Activated CD4-positive, alpha-beta T cell treated with anti-CD3 and anti-CD28 coated beads for 24 hours (primary cell): Measurements from ENCODE around the gene SMIM38.
"Not testable (repeated sequence)": the region's sequence is repeated elsewhere in the genome, so short reads cannot be mapped to it uniquely, and the experiment has no call there.

Experiments
- DNase-seq, 2 donors: peaks; one replicate each; pipeline ENCODE4 v3.0.0-alpha.2; 2020; ENCODE audit warnings: low read depth in 2 of 2

Gene SMIM38

DNA sequence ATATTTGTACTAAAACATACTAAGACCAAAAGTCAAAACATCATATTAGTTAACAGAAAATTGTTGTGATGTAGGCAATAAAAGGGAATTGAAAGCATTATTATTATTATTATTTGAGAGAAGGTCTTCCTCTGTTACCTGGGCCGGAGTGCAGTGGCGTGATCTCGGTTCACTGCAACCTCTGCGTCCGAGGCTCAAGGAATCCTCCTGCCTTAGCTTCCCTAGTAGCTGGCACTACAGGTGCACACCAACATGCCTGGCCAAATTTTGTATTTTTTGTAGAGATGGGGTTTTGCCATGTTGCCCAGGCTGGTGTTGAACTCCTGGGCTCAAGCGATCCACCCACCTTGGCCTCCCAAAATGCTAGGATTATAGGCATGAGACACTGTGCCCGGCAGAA is 15.6 kb upstream of the SMIM38 start:
- DNase-seq, result not testable (repeated sequence)

DNA sequence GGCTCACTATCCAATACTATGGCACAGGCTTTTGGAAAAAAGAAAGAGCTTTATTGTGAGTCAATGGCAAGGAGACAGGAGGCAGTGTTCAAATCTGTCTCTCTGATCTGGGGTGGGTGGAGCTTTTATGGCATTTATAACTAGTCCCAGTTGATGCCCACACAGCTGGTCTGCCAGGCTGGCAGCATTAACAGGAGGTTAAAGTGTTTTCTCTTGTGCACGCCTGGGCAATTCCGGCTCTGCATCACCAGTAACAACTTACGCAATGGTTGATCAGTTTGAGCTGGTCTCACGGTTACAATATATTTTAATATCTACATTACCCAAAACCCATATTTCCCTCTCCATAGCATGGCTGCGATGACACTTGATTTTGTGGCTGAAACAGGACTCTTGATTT is 15.1 kb upstream of the SMIM38 start:
- no peak for DNase-seq

DNA sequence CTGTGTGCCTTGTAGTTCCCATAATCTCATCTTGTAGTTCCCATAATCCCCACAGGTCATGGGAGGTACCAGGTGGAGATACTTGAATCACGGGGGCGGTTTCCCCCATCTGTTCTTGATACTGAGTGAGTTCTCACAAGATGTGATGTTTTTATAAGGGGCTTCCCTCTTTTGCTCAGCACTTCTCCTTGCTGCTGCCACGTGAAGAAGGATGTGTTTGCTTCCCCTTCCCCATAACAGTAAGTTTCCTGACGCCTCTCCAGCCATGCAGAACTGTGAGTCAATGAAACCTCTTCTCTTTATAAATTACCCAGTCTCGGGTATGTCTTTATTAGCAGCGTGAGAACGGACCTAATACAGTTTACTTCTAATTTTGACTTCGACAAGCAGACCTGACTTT is 14.0 kb upstream of the SMIM38 start:
- no peak for DNase-seq

GRCh38 chr11:69142895-69143294 is 12.8 kb upstream of the SMIM38 start:
- no peak for DNase-seq

GRCh38 chr11:69144316-69145049 is 11.3 kb upstream of the SMIM38 start:
- DNase-seq, result no peak

DNA sequence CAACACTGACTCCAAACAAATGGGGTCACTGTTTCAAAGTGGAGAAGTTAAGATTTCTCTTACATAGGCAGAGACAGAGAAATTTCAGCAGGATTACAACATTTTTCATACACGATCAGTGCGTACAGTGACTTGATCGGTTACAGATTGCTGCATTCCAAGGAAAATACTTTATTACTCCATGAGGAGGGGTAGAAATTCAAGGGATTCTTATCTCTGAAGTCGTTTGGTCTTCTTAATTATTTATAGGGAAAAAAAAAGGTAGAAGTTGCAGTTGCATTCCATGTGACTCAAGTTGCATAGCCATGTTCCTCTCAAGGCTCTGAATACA is 10.7 kb upstream of the SMIM38 start:
- no peak for DNase-seq

DNA sequence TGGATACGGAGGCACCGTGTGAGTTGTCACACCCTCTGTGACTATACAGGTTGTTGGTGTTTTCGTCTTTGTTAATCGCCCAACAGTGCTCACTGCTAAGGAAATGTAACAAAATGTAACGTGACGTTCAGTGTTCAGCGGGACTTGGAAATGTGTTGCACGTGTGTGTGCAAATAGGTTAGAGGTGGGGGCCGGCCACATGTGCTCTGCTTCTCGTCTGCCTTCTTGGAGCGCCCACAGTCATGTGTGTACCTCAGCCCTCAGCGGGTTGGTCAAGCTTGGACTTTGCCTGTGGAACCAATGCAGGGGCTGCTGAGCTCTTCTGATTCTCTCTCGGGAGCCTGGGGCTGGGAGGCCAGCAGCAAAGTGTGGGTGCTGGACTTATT is 7.4 kb upstream of the SMIM38 start:
- DNase-seq, result no peak

- DNase-seq, result no peak
Observed at GRCh38 chr11:69148806-69149205, 6.9 kb upstream of the SMIM38 start.

DNA sequence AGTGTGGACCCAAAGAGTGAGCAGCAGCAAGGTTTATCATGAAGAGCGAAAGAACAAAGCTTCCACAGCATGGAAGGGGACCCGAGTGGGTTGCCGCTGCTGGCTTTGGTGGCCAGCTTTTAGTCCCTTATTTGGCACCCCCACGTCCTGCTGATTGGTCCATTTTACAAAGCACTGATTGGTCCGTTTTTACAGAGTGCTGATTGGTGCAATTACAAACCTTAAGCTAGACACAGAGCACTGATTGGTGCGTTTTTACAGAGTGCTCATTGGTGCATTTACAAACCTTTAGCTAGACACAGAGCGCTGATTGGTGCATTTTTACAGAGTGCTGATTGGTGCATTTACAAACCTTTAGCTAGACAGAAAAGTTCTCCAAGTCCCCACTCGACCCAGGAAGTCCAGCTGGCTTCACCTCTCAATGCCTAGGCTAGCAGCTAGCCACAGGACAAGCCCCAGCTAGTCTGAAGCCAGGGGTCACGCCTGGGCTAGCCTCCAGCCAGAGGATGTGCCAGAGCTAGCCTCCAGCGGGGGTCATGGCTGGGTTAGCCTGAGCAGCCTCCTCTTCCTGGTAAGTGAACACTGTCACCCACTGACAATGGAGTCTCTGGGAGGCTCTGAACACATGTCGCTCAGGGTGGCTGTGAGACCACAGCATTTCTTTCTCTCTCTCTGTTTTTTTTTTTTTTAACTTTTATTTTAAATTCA is 6.2 kb upstream of the SMIM38 start:
- DNase-seq, result not testable (repeated sequence)

- no peak for DNase-seq
Observed at GRCh38 chr11:69150175-69150574, 5.6 kb upstream of the SMIM38 start.

- no peak for DNase-seq
Observed at GRCh38 chr11:69151836-69152235, 3.9 kb upstream of the SMIM38 start.

DNA sequence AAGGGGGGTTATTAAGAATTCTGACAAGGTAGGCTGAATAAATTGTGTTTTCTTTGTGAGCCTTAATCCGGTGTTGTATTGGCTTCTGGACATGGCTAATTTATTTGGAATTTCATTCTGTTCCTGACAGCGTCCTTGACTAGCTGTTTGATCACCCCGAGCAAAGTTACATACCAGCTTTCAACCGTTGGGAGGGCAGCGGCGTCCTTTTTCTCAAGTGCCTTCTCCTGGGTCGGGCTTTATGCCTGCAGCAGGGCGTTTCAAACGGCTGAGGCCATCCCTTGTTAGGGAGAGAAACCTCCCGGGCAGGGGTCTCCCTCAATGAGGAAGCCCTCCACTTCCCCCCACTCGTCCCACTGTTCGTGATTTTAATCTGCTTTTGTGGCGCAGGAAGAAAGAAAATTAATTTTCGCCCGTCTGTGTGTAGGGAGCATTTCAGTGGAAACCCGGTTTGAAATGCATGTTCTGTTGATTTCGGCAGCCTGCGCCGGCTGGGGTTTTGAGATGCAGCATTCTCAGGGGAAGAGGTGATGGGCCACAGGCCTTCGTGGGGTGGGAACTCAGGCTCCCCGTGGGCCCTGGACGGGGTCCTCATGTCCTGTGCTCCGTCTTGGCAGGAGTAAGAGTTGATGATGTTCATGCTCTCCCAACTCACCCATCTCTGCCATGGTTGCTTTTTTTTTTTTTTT is 2.9 kb upstream of the SMIM38 start:
- no peak for DNase-seq

GRCh38 chr11:69153661-69154060 is 2.1 kb upstream of the SMIM38 start:
- no peak for DNase-seq

GRCh38 chr11:69154211-69154913 is 1.4 kb upstream of the SMIM38 start:
- no peak for DNase-seq

DNA sequence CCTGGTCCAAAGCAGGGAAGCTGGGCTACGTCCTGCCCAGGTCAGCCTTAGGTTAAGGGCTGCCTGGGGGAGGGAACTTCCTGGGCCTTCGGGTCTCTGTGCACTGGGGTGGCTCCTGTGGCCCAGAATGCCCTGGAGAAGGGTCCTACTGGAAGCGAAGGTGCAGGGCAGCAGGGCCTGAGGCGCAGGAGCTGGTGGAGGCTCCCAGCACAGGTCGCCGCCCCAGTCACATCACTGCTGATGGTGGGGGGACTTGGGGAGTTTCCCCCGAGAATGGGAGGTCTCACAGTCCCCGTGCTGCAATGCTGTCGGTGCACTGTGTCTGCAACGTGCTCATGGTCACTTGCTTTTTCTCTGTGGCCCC is 815 bp upstream of the SMIM38 start:
- DNase-seq, result no peak

DNA sequence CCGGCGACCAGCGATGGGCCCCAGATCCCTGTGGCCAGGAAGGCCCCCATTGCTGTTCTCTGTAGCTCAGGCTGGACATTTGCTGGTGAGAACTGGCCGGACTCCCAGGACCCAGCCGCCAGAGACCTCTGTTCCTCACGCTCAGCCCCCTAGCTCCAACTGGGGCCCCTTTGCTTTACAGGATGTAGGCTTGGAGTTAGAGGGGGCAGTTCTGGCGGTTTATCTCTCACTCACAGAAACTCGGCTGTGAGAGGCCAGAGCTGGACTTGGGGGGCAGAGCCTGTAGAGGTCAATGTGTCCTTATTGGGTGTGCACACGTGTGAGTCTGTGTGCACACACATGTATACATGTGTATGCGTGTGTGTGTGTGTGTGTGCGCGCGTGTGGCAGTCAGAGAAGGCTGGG is 502 bp downstream of the SMIM38 start:
- DNase-seq, result no peak

DNA sequence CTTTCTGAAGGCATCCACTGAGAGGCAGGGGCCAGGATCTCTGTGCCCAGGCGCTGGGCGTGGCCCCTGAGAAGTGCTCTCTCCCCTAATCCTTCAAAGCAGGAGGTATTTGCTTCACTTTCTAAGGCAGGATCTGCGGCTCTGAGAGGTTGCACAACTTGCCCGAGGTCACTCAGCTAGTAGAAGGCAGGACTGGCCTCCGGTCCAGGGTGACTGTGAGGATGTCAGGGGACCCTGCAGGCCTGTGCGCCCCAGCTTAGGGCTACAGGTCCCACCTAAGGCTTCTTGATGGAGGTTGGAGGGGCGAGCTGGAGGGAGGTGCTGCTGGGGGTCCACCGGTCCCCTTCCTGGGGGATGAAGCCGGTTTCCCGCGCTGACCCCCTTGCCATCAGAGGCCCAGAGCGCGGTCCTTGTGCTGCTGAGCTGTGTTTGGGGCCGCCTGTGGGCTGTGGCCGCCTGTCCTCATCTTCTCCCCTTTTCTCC is 979 bp downstream of the SMIM38 start:
- DNase-seq, result no peak

GRCh38 chr11:69157156-69157821 is 1.6 kb downstream of the SMIM38 start:
- no peak for DNase-seq

GRCh38 chr11:69157822-69158231 is 2.1 kb downstream of the SMIM38 start:
- DNase-seq, result no peak

DNA sequence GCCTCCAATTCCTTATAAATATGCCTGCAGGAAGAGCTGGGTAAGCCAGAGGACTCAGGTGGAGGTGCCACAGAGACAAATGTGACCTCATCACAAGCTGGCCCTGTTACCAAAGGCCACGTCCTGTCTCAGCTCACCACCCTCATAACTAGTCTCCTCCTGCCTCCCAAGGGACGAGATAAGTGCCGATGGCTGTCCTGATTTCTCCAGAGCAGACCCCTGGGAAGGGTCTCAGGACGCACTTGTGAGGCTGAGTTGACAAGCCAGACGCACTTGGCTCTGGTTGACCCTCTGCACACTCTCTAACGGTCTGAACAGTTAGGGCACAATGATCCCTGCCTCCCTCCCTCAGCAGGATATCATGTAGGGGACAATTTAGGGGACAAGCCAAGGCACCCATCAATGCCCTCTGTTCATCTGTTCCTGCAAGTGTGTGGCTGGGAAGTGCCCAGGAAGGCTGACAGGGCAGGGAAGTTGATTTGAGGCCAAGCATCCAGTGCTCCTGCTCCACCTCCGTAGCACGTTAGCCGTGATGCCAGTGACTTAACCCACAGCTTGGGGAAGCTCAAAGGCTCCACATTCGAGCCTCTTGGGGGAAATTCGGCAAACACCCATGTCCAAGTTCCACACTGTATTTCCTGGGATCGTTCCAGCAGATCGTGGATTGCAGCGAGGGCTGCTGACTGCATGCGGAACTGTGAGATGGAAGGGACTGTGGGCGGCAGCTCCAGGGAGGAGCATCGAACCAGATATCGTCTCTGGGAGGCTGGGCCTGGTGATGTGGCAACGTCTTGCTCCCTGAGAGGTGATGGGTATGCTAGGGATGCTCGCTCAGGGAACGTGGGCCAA is 2.8 kb downstream of the SMIM38 start:
- no peak for DNase-seq
